WI38 (cell line): Measurements from ENCODE around the gene IFNA16.
A peak's percentile ranks its signal among the peaks of the same experiment; 100 is the strongest.
"Not testable (repeated sequence)": the region's sequence is repeated elsewhere in the genome, so short reads cannot be mapped to it uniquely, and the experiment has no call there.

ENCODE experiments used
- H3K4me3 ChIP-seq: 2 replicates; pipeline ENCODE4 v1.5.1; 2011; ENCODE audit warnings: low read depth, mild to moderate bottlenecking, control low read depth, low read length
- TF ChIP-seq, protein P1 (sequence below): IDR thresholded peaks from 2 replicates; pipeline ENCODE4 v1.5.1; 2012; ENCODE audit warnings: low read depth, mild to moderate bottlenecking, control low read depth, low read length

IFNA16 gene

DNA sequence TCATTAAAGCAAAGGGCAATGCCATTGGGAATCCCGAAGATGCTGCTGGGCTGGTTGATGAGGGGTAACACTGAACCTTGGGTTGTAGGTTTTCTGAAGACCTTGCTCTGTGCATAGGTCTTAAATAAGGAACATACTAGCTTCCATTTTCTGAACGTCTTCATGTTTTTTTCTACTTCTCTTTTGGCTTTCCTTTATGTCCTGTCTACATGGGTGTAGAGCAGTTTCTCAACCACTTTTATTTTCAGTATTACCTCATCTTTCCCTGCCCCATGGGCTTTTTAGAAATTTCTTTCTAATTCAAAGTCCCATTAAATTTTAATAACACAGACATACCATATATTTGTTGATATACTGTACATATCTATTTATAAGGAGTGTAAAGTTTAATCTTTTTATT, 22.8 kb upstream of the IFNA16 start, which contains the start of gene IFNA14:
TSS of gene IFNA14 (minus strand) at position 95 of the 400 bp plus-strand sequence. CDS start at position 25, 70 bp downstream.
- H3K4me3 ChIP-seq = no peak within 1 kb of the TSS
- TF ChIP-seq, protein P1, sequence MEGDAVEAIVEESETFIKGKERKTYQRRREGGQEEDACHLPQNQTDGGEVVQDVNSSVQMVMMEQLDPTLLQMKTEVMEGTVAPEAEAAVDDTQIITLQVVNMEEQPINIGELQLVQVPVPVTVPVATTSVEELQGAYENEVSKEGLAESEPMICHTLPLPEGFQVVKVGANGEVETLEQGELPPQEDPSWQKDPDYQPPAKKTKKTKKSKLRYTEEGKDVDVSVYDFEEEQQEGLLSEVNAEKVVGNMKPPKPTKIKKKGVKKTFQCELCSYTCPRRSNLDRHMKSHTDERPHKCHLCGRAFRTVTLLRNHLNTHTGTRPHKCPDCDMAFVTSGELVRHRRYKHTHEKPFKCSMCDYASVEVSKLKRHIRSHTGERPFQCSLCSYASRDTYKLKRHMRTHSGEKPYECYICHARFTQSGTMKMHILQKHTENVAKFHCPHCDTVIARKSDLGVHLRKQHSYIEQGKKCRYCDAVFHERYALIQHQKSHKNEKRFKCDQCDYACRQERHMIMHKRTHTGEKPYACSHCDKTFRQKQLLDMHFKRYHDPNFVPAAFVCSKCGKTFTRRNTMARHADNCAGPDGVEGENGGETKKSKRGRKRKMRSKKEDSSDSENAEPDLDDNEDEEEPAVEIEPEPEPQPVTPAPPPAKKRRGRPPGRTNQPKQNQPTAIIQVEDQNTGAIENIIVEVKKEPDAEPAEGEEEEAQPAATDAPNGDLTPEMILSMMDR = no peak

DNA sequence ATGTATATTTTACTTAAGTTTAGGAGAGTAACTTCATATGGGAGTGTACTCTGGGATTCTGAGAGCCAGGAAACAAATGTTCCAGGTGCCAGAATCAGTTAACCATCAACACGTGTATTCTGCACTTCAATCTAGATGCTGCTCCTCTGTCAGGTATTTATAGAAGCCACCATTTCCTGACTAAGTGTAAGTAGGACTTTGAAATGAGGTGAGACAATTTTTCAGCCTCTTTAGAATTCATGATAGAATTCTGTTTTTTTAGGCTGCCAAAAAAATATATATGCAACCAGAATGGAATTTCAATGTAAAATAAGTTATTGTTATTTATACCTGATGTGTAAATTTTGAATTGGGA, 19.2 kb upstream of the IFNA16 start:
- H3K4me3 ChIP-seq = not testable (repeated sequence)

DNA sequence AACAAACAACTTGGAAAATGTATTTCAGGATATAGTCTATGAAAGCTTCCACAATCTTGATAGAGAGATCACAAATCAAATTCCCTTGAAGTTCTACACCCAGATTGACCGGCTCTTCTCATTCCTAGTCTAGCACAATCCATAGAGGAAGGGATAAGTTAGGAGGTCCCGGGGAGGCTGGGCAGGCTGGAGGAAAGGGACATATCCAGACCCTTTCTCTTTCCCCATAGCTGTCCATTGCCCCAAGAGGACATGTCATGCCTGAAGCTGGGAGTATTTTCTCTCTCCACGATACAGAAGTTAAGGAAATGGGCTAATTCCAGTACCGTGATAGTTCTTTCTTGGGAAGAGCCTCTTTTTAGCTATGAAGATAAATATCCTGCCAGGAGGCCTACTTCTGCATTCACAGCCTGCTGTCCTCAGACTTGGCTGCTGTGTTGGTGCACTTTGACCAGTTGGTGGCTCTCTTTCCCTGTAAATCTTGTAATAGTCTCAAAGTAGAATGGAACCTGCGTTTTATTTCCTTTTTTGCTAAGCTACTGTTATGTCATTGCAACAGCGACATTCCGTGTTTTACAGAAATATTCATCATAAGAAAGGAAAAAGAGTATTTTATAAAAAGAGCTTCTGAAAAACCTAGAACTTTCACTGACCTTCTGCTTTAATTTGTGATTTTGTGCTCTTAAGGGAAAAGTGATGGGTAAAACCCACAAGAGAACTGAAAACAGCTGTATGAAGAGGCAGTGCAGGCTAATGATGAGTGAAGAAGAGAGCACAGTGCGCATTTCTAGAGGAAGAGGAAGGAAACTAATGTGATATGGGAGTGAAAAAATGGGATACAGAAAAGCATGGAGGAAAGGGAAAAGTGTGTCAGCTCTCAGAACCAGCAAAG, 18.6 kb upstream of the IFNA16 start:
- TF ChIP-seq, protein P1 = peak; percentile 34; the same call in 1 of the 2 replicates
- H3K4me3 ChIP-seq = not testable (repeated sequence)

DNA sequence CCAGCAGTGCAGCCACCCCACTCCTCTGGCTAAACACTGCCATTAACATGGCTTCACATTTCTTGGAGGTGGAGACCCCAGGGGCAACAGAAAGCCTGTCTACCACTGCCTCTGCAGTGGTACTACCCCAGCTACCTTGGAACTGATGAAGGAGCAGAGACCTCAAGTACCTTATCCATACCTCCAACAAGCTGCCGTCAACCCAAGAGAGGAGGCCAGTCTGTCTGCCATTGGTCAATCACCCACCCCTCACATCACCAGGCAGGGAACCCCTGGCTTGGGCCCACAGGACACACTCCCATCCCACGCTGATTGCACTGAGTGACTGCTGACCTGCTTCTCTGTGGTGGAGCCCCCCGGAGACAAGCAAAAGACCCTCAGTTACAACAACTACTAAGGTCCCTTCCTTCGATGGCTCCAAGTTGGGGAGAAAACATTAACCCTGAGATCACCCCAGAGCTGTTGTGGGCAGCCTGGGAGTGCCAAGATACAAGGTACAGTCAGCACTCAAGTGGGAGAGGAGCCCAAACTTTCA, 17.1 kb upstream of the IFNA16 start:
- TF ChIP-seq, protein P1 = no peak
- no peak overlapping the region for H3K4me3 ChIP-seq

DNA sequence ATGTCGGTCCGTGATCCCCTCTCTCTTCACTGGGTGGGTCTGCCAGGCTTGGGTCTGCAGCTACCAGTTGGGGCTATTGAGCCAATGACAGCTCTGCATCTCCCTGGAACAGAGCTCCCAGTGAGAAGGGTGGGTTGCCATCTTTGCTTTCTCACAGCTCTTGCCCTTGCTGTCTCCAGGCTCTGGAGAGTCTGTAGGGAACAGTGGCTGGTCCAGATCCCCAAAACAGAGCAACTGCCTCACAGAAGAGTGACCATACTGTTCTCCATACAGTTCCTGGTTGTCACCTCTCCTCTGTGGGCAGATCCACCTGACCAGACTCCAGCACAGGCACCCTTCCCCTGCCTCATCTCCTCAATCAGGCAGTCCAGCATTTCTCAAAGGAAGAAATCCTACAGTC, 16.1 kb upstream of the IFNA16 start:
- no peak overlapping the region for H3K4me3 ChIP-seq
- TF ChIP-seq, protein P1 = no peak

DNA sequence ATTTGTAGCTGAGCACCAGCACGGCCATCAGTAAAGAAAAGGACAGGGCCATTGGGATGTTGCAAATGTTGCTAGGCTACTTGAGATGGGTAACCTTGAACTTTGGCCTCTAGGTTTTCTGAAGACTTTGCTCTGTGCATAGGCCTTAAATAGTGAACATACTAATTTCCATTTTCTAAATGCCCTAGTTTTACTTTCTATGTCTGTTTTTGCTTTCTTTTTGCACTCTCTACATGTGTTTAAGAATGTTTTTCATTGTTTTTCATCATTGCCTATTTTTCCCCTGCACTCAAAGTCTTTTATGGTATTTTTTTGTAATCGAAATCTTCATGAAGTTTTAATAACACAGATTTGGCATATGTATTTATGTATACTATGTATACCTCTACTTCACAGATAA, 11.0 kb upstream of the IFNA16 start, which contains the start of gene IFNA17:
TSS of gene IFNA17 (minus strand) at position 101 of the 400 bp plus-strand sequence. CDS start at position 52, 49 bp downstream.
- no peak within 1 kb of the TSS for H3K4me3 ChIP-seq
- TF ChIP-seq, protein P1 = no peak

DNA sequence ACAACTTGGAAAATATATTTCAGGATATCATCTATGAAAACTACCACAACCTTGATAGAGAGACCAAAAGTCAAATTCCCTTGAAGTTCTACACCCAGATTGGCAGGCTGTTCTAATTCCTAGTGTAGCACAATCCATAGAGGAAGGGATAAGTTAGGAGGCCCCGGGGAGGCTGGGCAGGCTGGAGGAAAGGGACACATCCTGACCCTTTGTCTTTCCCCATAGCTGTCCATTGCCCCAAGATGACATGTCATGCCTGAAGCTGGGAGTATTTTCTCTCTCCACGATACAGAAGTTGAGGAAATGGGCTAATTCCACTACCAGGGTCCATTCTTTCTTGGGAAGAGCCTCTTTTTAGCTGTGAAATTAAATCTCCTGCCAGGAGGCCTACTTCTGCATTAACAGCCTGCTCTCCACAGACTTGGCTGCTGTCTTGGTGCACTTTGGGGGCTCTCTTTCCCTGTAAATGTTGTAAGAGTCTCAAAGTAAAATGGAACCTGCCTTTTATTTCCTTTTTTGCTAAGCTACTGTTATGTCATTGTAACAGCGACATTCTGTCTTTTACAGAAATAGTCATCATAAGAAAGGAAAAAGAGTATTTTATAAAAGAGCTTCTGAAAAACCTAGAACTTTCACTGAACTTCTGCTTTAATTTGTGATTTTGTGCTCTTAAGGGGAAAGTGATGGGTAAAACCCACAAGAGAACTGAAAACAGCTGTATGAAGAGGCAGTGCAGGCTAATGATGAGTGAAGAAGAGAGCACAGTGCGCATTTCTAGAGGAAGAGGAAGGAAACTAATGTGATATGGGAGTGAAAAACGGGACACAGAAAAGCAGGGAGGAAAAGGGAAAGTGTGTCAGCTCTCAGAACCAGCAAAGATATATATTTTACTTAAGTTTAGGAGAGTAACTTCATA, 3.4 kb downstream of the IFNA16 start:
- TF ChIP-seq, protein P1 = peak; percentile 45; the same call in 1 of the 2 replicates
- H3K4me3 ChIP-seq = not testable (repeated sequence)

DNA sequence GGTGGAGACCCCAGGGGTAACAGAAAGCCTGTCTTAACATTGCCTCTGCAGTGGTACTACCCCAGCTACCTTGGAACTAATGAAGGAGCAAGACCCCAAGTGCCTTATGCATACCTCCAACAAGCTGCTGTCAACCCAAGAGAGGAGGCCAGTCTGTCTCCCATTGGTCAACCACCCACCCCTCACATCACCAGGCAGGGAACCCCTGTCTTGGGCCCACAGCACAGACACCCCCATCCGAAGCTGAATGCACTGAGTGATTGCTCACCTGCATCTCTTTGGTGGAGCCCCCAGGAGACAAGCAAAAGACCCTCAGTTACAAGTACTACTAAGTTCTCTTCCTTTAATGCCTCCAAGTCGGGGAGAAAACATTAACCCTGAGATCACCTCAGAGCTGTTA, 5.0 kb downstream of the IFNA16 start:
- H3K4me3 ChIP-seq = not testable (repeated sequence)

DNA sequence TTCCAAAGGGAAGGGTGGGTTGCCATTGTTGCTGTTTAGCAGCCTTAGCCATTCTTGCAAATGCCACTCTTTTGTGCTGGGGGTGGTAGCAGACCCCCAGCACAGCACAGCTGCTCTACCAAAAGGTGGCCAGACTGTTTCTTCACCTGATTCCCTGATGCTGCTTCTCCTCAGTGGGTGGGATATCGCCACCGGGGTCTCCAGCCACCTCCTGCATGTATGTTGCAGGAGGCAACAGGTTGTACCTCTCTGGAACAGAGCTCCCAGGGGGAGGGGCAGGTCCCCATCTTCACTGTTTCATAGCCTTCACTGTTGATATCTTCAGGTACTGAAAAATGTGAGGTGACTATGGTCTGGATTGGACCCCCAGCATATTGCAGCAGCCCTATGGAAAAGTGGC, 6.3 kb downstream of the IFNA16 start:
- H3K4me3 ChIP-seq = not testable (repeated sequence)
